ENCODE data around the gene SAAL1. TPM values are rescaled to one million over a fixed set of nuclear protein-coding genes. Genes with fewer than 3 reads are reported as not detected.

Gene SAAL1
- total and polyA plus RNA-seq, 2 donors (not counting 1 experiment from before 2014, with no cell fraction given), result 12.8 to 35.2 TPM

- Mint-ChIP-seq H3K27me3 (peaks cover 21% of the 10 kb centered on the region), H3K4me1 (peaks cover 21% of the 10 kb centered on the region), H3K9me3 (ENCODE audit: insufficient read depth) (no peaks in the 10 kb centered on the region), H3K27ac (peak overlapping the region; percentile 41), H3K4me3 (peak overlapping the region; percentile 95)
- intact Hi-C loops (cut with micrococcal nuclease), result loop anchor here (1.0 to 5.0 kb wide), 6 partner anchors 93 to 528 kb away; partner anchors contain the start of genes GTF2H1, HPS5, LDHA and SERGEF
- no peak for DNase-seq
- Histone ChIP-seq H3K36me3 (replicated peaks in 1 of 2; ENCODE audit: control extremely low read depth in 1 of 2, control insufficient read depth in 1 of 2, extremely low read depth in 1 of 2, insufficient read depth in 2 of 2, low read length in 1 of 2) (peaks cover 3 to 13% of the 10 kb centered on the region in 2 experiments), H3K9me3 (ENCODE audit: control extremely low read depth in 1 of 3, control insufficient read depth in 2 of 3, insufficient read depth in 1 of 3, low read length in 2 of 3) (no peaks in the 10 kb centered on the region), H3K27me3 (replicated peaks in 1 of 4; ENCODE audit: control extremely low read depth in 1 of 4, control insufficient read depth in 3 of 4, insufficient read depth in 4 of 4, low read length in 3 of 4) (peaks cover 0 to 5% (median 2%) of the 10 kb centered on the region in 4 experiments), H3K9ac (ENCODE audit: low read length) (no peak overlapping the region), H4K20me1 (ENCODE audit: control insufficient read depth, insufficient read depth, low read length, poor library complexity, severe bottlenecking) (no peaks in the 10 kb centered on the region), H3K4me3 (ENCODE audit: control extremely low read depth in 1 of 5, extremely low read depth in 1 of 5, insufficient read depth in 1 of 5, low read depth in 2 of 5, low read length in 4 of 5) (peak overlapping the region in 1 of 5 experiments; percentile 70), H3K4me2 (replicated peaks; ENCODE audit: low read depth, low read length, poor library complexity, severe bottlenecking) (peak overlapping the region; percentile 69), H3K79me2 (ENCODE audit: control insufficient read depth, insufficient read depth, low read length) (peaks cover 42% of the 10 kb centered on the region), H3K4me1 (ENCODE audit: control insufficient read depth in 2 of 2, insufficient read depth in 2 of 2, low read length in 2 of 2) (peaks cover 11 to 17% of the 10 kb centered on the region in 2 donors), H3K27ac (ENCODE audit: low read length in 2 of 2) (no peak overlapping the region), H2AFZ (ENCODE audit: insufficient read depth, low read depth, low read length, poor library complexity, severe bottlenecking) (peak overlapping the region; percentile 91)
- WGBS (ENCODE audit: insufficient coverage), result 89% methylated on average over 8 of the region's 9 CpGs
- ChIA-PET POLR2A (no interaction called here), CTCF (interaction anchor here (0.6 to 3.1 kb wide), 22 partner anchors 9 to 693 kb away, joined by 3 to 28 read pairs (median 4); partner anchors contain the start of gene SERGEF)
- no peak for ATAC-seq (ENCODE audit: low read depth)
- TF ChIP-seq CTCF (IDR thresholded peaks at IDR 0.05) (no peak), EZH2 (IDR thresholded peaks at IDR 0.05; ENCODE audit: borderline replicate concordance, insufficient read depth, low read depth, low read length, poor library complexity, severe bottlenecking) (no peak)
These were observed 806 bp upstream of the SAAL1 start for GRCh38 chr11:18106688-18107087.

- peak overlapping the region; percentile 91 for H2AFZ ChIP-seq (ENCODE audit: insufficient read depth, low read depth, low read length, poor library complexity, severe bottlenecking)
- ATAC-seq (ENCODE audit: low read depth) (no peak), DNase-seq (no peak)
- H3K4me2 ChIP-seq (replicated peaks; ENCODE audit: low read depth, low read length, poor library complexity, severe bottlenecking), result peak overlapping the region; percentile 69
- peak overlapping the region; percentile 83 for H3K9ac ChIP-seq (ENCODE audit: low read length)
- H3K36me3 ChIP-seq (replicated peaks in 1 of 2; ENCODE audit: control extremely low read depth in 1 of 2, control insufficient read depth in 1 of 2, extremely low read depth in 1 of 2, insufficient read depth in 2 of 2, low read length in 1 of 2), result peaks cover 3 to 18% of the 10 kb centered on the region in 2 experiments
- H3K79me2 ChIP-seq (ENCODE audit: control insufficient read depth, insufficient read depth, low read length), result peaks cover 44% of the 10 kb centered on the region
- intact Hi-C loops (cut with micrococcal nuclease), result loop anchor here (5.0 kb wide), 1 partner anchor 422 kb away; the partner anchor contains the start of gene TSG101
- Mint-ChIP-seq H3K27me3 (peaks cover 11% of the 10 kb centered on the region), H3K4me3 (peak overlapping the region; percentile 95), H3K9me3 (ENCODE audit: insufficient read depth) (peaks cover 4% of the 10 kb centered on the region), H3K27ac (peak overlapping the region; percentile 90), H3K4me1 (peaks cover 30% of the 10 kb centered on the region)
- no peaks in the 10 kb centered on the region for H4K20me1 ChIP-seq (ENCODE audit: control insufficient read depth, insufficient read depth, low read length, poor library complexity, severe bottlenecking)
- peak overlapping the region; percentile 70 to 99 (median 82) for H3K4me3 ChIP-seq (ENCODE audit: control extremely low read depth in 1 of 5, extremely low read depth in 1 of 5, insufficient read depth in 1 of 5, low read depth in 2 of 5, low read length in 4 of 5)
- peaks cover 0 to 4% (median 1%) of the 10 kb centered on the region in 4 experiments for H3K27me3 ChIP-seq (replicated peaks in 1 of 4; ENCODE audit: control extremely low read depth in 1 of 4, control insufficient read depth in 3 of 4, insufficient read depth in 4 of 4, low read length in 3 of 4)
- H3K4me1 ChIP-seq (ENCODE audit: control insufficient read depth in 2 of 2, insufficient read depth in 2 of 2, low read length in 2 of 2), result peaks cover 15 to 17% of the 10 kb centered on the region in 2 donors
- ChIA-PET CTCF (interaction anchor here (0.6 to 3.1 kb wide), 15 partner anchors 7 to 623 kb away, joined by 3 to 28 read pairs (median 5); partner anchors contain the start of gene SERGEF), POLR2A (no interaction called here)
- TF ChIP-seq CTCF (IDR thresholded peaks at IDR 0.05) (no peak), EZH2 (IDR thresholded peaks at IDR 0.05; ENCODE audit: borderline replicate concordance, insufficient read depth, low read depth, low read length, poor library complexity, severe bottlenecking) (no peak)
- H3K9me3 ChIP-seq (ENCODE audit: control extremely low read depth in 1 of 3, control insufficient read depth in 2 of 3, insufficient read depth in 1 of 3, low read length in 2 of 3), result no peaks in the 10 kb centered on the region
- 26% methylated on average over 11 of the region's 29 CpGs for WGBS (ENCODE audit: insufficient coverage)
- peak overlapping the region; percentile 65 to 91 for H3K27ac ChIP-seq (ENCODE audit: low read length in 2 of 2)
These were observed 638 bp downstream of the SAAL1 start for GRCh38 chr11:18105086-18105801.
